PC-9 (cell line): ENCODE measurements around the gene COA5.

Source experiments
- EZH2 ChIP-seq: fragments of 200-600 bp; sonication (generic); IDR thresholded peaks from 2 replicates; pipeline ENCODE4 v1.8.0; 2017; ENCODE audit warnings: antibody characterized with exemption, low read depth
- TF ChIP-seq, protein P1 (sequence below): fragments of 200-600 bp; sonication (generic); conservative IDR thresholded peaks from 2 replicates; pipeline ENCODE4 v1.6.1; 2017; ENCODE audit warnings: mixed run types, antibody characterized with exemption, mild to moderate bottlenecking, moderate library complexity

- TF ChIP-seq, protein P1, sequence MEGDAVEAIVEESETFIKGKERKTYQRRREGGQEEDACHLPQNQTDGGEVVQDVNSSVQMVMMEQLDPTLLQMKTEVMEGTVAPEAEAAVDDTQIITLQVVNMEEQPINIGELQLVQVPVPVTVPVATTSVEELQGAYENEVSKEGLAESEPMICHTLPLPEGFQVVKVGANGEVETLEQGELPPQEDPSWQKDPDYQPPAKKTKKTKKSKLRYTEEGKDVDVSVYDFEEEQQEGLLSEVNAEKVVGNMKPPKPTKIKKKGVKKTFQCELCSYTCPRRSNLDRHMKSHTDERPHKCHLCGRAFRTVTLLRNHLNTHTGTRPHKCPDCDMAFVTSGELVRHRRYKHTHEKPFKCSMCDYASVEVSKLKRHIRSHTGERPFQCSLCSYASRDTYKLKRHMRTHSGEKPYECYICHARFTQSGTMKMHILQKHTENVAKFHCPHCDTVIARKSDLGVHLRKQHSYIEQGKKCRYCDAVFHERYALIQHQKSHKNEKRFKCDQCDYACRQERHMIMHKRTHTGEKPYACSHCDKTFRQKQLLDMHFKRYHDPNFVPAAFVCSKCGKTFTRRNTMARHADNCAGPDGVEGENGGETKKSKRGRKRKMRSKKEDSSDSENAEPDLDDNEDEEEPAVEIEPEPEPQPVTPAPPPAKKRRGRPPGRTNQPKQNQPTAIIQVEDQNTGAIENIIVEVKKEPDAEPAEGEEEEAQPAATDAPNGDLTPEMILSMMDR, result no peak
- TF ChIP-seq EZH2, result no peak
Observed at GRCh38 chr2:98576666-98577312, 31.5 kb downstream of the COA5 start.
